Measurements from ENCODE around the gene PSMA6. TPM values are rescaled to one million over a fixed set of nuclear protein-coding genes. Genes with fewer than 3 reads are reported as not detected.

Gene PSMA6
- 364 and 392 TPM in 2 replicates for total RNA-seq (2021)
- Bru-seq, nascent RNA: percentile 96 among the genes with signal in this experiment
- BruChase-seq, experiment 1, labeled RNA remaining after a 2-hour chase: percentile 98 among the genes with signal in this experiment
- BruChase-seq, experiment 2, labeled RNA remaining after a 6-hour chase: percentile 99 among the genes with signal in this experiment
- long read RNA-seq, full-length matches to known transcripts: 532 of 555 reads
- long read RNA-seq, partial matches to known transcripts: 7 of 555 reads
- long read RNA-seq, other reads (novel, unspliced or antisense): 16 of 555 reads

DNA sequence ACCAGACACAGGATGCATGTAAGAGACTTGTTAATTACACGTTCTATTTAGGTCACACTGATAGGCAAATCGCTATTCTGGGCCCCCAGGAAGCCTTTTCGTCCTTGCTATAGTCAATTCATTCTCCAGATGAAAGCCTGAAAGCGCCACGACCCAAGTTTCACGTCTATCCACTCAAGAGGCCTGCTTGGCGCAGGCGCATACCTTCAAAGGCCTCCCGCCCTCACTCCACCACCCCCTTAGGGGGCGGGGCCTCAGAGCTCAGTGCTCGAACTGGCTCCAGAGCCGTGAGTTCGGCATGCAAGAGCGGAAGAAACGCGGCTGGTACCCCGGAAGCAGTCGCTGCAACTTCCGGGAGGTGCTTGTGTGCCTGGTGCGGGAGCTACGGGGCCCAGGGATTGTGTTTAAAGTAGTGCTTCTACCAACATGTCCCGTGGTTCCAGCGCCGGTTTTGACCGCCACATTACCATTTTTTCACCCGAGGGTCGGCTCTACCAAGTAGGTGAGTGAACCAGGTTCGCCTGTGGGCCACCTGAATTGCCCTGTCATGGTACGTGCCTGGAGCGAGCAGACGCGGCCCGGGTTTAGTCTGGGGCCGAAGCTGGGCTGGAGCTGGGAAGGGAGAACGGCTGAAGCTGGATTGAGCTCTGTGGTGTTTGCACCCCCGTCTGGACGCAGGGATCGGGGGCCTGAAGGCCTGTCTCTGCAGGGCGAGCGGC lies at the start of gene PSMA6:
TSS of gene PSMA6 (plus strand) at position 332 of the 719 bp plus-strand sequence. CDS start at position 427, 95 bp downstream.
- POLR2A ChIA-PET (ENCODE audit: low non-redundant PET): interaction anchor here (0.6 kb wide), 1 partner anchor 127 kb away, joined by 6 read pairs; no protein-coding TSS in a partner anchor
- peak; percentile 100 for DNase-seq (ENCODE audit: low spot score)
- TF ChIP-seq, protein P1, sequence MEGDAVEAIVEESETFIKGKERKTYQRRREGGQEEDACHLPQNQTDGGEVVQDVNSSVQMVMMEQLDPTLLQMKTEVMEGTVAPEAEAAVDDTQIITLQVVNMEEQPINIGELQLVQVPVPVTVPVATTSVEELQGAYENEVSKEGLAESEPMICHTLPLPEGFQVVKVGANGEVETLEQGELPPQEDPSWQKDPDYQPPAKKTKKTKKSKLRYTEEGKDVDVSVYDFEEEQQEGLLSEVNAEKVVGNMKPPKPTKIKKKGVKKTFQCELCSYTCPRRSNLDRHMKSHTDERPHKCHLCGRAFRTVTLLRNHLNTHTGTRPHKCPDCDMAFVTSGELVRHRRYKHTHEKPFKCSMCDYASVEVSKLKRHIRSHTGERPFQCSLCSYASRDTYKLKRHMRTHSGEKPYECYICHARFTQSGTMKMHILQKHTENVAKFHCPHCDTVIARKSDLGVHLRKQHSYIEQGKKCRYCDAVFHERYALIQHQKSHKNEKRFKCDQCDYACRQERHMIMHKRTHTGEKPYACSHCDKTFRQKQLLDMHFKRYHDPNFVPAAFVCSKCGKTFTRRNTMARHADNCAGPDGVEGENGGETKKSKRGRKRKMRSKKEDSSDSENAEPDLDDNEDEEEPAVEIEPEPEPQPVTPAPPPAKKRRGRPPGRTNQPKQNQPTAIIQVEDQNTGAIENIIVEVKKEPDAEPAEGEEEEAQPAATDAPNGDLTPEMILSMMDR (conservative IDR thresholded peaks at IDR 0.05; ENCODE audit: low read depth, low read length): no peak
- no peak for TF ChIP-seq EZH2 (IDR thresholded peaks at IDR 0.05; ENCODE audit: borderline replicate concordance, low read depth, low read length, poor library complexity, severe bottlenecking)
- no peaks in the 10 kb centered on the region for H3K27me3 ChIP-seq (replicated peaks; ENCODE audit: insufficient read depth, low read depth, low read length, poor library complexity)
- intact Hi-C loops (cut with micrococcal nuclease; ENCODE audit: unreplicated experiment): loop anchor here (5.0 to 10.0 kb wide), 3 partner anchors 60 to 167 kb away; partner anchors contain the start of genes PPP2R3C and PRORP
- CTCF ChIA-PET: interaction anchor here (0.6 to 0.8 kb wide), 3 partner anchors 77 to 370 kb away, joined by 3 to 4 read pairs (median 3); no protein-coding TSS in a partner anchor
- peak within 1 kb of the TSS; percentile 83 for H3K4me3 ChIP-seq (ENCODE audit: low read depth, low read length, poor library complexity, severe bottlenecking)
- no peaks in the 10 kb centered on the region for H3K36me3 ChIP-seq (ENCODE audit: insufficient read depth, low read length, poor library complexity, severe bottlenecking)
- peak within 1 kb of the TSS; percentile 90 for H3K27ac ChIP-seq (ENCODE audit: low read depth, low read length, poor library complexity, severe bottlenecking)
- H3K4me1 ChIP-seq (ENCODE audit: insufficient read depth, low read length, poor library complexity, severe bottlenecking): peaks cover 17% of the 10 kb centered on the region
- no peaks in the 10 kb centered on the region for H3K9me3 ChIP-seq (ENCODE audit: low read depth, low read length, poor library complexity, severe bottlenecking)
- BruUV-seq (replicated peaks): TSS peak; percentile 67

GRCh38 chr14:35242599-35243311 lies 49.4 kb upstream of the PSMA6 start:
- H3K27ac ChIP-seq (ENCODE audit: low read depth, low read length, poor library complexity, severe bottlenecking): no peak overlapping the region
- BruUV-seq (replicated peaks): no TSS peak
- DNase-seq (ENCODE audit: low spot score): no peak
- no peaks in the 10 kb centered on the region for H3K36me3 ChIP-seq (ENCODE audit: insufficient read depth, low read length, poor library complexity, severe bottlenecking)
- ChIA-PET POLR2A (ENCODE audit: low non-redundant PET) (no interaction called here), CTCF (no interaction called here)
- H3K9me3 ChIP-seq (ENCODE audit: low read depth, low read length, poor library complexity, severe bottlenecking): no peaks in the 10 kb centered on the region
- H3K4me3 ChIP-seq (ENCODE audit: low read depth, low read length, poor library complexity, severe bottlenecking): no peak overlapping the region
- TF ChIP-seq EZH2 (IDR thresholded peaks at IDR 0.05; ENCODE audit: borderline replicate concordance, low read depth, low read length, poor library complexity, severe bottlenecking): no peak
- TF ChIP-seq, protein P1 (conservative IDR thresholded peaks at IDR 0.05; ENCODE audit: low read depth, low read length): no peak
- peaks cover 9% of the 10 kb centered on the region for H3K4me1 ChIP-seq (ENCODE audit: insufficient read depth, low read length, poor library complexity, severe bottlenecking)
- H3K27me3 ChIP-seq (replicated peaks; ENCODE audit: insufficient read depth, low read depth, low read length, poor library complexity): no peaks in the 10 kb centered on the region
- intact Hi-C loops (cut with micrococcal nuclease; ENCODE audit: unreplicated experiment): no loop called here

DNA sequence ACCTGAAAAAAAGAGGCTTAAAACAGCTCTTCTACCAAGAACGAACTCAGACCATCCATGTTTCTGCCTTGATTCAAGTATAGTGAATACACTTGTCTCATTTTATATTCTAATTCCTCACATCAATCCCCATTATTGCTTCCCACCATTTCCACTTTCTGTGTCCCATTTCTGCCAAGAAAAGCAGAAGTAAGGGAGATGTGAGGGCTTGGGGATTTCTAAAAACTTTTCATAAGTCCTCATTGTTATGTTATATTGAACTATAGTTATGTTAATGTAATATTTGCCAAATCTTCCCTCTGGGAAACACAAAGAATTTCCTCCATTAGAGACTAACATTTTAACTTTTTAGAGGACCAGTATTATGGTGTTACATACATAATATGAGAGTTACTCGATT lies 48.2 kb upstream of the PSMA6 start:
- CTCF ChIA-PET: no interaction called here
- POLR2A ChIA-PET (ENCODE audit: low non-redundant PET): no interaction called here

More for the DNA sequence above, 48.2 kb upstream of the PSMA6 start:
- Histone ChIP-seq H3K36me3 (ENCODE audit: insufficient read depth, low read length, poor library complexity, severe bottlenecking) (no peaks in the 10 kb centered on the region), H3K27me3 (replicated peaks; ENCODE audit: insufficient read depth, low read depth, low read length, poor library complexity) (no peaks in the 10 kb centered on the region), H3K4me3 (ENCODE audit: low read depth, low read length, poor library complexity, severe bottlenecking) (no peak overlapping the region), H3K9me3 (ENCODE audit: low read depth, low read length, poor library complexity, severe bottlenecking) (no peaks in the 10 kb centered on the region), H3K27ac (ENCODE audit: low read depth, low read length, poor library complexity, severe bottlenecking) (no peak overlapping the region), H3K4me1 (ENCODE audit: insufficient read depth, low read length, poor library complexity, severe bottlenecking) (peaks cover 21% of the 10 kb centered on the region)
- no TSS peak for BruUV-seq (replicated peaks)
- no peak for DNase-seq (ENCODE audit: low spot score)
- intact Hi-C loops (cut with micrococcal nuclease; ENCODE audit: unreplicated experiment): no loop called here
- TF ChIP-seq, protein P1 (conservative IDR thresholded peaks at IDR 0.05; ENCODE audit: low read depth, low read length): no peak
- TF ChIP-seq EZH2 (IDR thresholded peaks at IDR 0.05; ENCODE audit: borderline replicate concordance, low read depth, low read length, poor library complexity, severe bottlenecking): no peak
